NCI-H526 treated with DMSO at 0.1 percent for 48 hours (cell line): ENCODE data around the gene DZANK1.
"Not testable (repeated sequence)": the region's sequence is repeated elsewhere in the genome, so short reads cannot be mapped to it uniquely, and the experiment has no call there.

ENCODE experiments used
- DNase-seq: peaks from one replicate; lab custom pipeline; 2025; lab: John Stamatoyannopoulos, UW

Gene DZANK1

DNA sequence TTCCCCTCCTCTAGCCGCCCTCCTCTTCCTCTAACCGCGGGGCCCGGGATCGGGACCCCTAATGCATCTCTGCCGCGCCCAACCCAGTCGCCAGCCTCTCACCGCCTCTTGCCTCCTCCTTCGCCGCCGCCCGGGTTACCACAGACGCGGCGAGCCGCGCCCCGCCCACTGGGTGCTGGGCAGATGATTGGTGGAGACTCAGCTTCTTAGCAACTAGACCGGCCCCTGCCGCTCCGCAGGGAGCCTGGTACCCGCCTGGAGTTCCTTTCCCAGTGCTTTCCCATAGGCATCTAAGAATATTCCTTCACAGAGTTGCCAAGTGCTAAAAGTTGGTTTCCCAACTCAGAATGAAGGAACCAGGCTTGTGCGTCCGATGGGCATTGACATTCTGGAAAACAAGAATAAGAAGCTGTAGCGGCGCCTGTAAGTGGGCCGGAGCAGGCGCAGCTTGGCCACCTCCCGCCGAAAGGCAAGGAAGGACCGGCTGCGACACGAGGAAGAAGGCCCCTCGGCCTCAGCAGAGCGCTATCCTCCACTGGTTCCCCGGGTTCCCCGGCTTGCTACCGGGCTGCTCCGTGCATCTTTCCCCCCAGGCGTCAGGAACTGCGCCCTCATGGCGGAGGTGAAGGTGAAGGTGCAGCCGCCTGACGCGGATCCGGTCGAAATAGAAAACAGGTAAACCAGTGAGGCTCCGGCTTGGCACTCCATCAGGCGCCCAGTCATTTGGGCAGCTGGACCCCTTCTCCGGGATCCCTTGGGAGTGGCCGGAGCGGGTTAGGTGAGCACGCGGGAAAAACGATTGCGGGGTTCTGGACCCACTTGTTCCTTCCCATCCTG lies at the start of gene DZANK1, which contains the start of gene POLR3F:
DZANK1 (minus strand) TSS at position 137 of the 837 bp plus-strand sequence. CDS start 1,672 bp downstream, outside the sequence.
POLR3F (plus strand) TSS at position 497 of the 837 bp plus-strand sequence; CDS start at position 614, 117 bp downstream.
- peak; percentile 94 for DNase-seq

DNA sequence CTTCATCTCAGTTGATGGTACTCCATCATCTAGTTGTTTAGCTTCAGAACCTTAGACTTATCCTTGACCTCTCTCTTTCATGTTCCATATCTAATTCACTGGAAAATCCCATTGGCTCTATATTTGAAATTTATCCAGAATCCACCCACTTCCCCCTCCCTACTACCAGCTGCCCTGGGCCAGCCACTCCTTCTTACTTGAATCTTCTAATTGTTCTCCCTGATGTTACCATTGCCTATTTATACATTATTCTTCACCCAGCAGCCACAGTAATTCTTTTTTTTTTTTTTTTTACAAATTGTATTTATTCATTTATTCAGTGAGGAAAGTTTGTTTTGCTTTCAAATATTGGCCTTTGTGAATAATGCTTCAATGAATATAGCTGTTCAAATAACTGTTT lies 49.1 kb upstream of the DZANK1 start:
- no peak for DNase-seq

DNA sequence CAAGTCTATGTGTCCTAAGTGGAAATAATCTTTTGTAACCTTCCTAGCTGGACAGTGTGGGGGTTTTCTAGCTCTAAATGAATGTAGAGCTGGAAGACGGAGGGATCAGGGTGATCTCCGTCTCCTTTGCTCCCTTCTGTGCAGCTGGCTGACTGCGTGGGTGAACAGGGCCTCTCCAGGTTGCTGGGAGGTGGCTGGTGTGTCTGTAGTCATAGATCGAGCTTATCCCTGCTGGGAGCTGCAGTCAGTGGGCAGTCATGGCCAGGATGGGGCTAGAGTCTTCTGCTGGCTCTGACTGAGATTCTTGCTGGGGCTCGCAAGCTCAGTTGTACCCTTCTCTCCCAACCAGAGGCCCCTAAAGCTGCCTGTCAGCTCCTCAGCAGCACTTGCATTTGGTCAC lies 47.3 kb upstream of the DZANK1 start:
- DNase-seq: no peak

DNA sequence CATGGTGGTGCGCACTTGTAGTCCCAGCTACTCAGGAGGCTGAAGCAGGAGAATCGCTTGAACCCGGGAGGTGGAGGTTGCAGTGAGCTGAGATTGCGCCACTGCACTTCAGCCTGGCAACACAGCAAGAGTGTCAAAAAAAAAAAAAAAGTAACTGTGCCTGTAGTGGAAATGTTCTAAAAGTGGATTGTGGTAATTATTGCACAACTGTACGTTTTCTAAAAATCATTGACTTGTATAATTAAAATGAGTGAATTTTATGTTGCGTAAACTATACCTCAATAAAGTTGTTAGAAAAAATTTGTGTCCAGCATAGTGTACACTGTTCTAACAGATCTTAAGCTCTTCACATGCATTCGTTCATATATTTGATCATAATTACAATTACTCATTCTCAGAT lies 46.4 kb upstream of the DZANK1 start:
- DNase-seq: no peak

DNA sequence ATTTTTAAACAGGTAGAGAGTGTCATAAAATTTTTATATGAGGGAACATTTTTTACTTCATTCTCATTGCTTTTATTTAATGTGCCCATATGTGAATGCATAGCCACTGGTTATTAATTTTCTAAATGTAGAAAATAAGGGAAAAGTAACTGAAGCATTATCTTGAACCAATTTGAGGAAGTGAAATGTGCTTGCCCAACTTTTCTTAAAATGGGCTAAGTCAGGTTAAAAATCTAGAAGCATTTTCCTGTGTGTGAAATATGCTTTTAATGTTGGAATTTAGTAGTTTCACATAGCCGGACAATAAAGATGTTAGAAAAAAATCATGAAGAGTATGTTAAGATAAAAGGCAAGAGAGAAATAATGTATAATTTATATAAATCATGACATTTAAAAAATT lies 44.7 kb upstream of the DZANK1 start:
- DNase-seq: no peak

DNA sequence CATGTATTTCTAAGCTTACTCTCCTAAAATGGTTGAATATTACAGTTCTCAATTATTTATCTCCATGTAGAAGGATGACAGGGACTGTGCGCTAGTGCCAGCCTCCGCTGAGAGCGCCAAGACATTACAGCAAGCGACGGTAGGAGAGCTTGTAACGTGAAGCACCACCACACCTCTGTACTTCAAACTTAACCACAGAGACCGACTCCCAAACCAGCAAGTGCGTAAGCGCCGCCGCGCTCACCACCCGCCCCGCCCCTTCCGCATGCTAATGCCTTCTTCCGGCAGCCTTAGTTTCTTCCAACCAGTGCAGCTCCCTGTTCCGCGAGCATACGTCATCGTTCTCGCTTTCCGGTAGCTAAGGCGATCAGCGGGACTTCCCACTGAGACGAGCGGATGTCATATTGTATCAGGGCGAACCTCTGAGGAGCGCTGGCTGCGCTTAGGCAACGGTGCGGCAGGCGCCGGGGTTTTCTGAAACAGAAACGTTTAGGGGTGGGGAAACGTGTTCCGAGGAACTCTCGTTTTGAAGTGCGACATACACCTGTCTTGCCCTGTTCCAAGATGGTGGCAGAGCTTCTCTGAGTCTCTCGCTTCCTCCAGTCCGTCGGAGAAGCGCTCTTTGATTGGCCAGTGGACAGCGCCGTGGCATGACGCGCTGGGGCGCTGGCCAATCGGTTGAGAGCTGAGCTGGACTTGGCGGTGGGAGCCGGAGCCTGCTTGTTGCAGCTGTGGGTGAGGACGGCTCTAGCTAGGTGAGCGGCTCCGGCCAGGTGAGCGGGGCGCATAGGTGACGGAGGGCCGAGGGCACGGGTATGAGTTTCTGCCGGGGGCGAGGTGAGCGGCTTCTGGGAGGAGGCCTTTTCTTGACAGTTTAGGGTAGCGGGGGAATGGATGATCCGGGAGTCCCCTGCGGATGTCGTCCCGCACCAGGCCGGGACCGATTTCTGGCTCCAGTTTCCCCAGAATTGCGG lies 40.7 kb upstream of the DZANK1 start, which contains the start of gene SEC23B:
SEC23B (plus strand) TSS at position 723 of the 974 bp plus-strand sequence. CDS start 2,896 bp downstream, outside the sequence.
- peak; percentile 98 for DNase-seq

DNA sequence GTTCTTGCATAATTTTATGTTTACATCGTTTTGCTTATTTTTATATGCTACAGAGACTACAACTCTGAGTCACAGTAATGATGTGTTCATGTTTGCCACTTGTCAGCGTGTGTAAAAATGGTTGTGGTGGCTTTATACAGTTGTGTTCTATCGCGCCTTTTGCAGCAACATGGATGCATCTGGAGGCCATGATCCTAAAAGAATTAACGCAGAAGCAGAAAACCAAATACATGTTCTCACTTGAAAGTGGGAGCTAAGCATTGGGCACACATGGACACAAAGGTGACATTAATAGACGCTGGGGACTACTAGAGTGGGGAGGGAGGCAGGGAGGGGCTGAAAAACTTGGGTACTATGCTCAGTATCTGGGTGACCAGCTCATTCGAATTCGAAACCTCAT lies 39.9 kb upstream of the DZANK1 start:
- no peak for DNase-seq

DNA sequence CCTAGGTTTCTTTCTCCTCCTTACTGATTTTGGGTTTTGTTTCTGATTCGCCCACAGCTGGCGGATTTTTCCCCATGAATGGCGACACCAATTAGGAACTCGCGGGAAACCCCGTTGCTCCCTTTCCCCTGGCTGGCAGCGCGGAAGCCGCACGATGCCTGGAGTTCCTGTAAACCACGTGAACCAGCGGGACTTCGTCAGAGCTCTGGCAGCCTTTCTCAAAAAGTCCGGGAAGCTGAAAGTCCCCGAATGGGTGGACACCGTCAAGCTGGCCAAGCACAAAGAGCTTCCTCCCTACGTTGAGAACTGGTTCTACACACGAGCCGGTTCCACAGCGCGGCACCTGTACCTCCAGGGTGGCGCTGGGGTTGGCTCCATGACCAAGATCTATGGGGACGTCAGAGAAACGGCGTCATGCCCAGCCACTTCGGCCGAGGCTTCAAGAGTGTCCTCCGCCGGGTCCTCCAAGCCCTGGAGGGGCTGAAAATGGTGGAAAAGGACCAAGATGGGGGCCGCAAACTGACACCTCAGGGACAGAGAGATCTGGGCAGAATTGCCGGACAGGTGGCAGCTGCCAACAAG lies 37.7 kb upstream of the DZANK1 start:
- no peak for DNase-seq

DNA sequence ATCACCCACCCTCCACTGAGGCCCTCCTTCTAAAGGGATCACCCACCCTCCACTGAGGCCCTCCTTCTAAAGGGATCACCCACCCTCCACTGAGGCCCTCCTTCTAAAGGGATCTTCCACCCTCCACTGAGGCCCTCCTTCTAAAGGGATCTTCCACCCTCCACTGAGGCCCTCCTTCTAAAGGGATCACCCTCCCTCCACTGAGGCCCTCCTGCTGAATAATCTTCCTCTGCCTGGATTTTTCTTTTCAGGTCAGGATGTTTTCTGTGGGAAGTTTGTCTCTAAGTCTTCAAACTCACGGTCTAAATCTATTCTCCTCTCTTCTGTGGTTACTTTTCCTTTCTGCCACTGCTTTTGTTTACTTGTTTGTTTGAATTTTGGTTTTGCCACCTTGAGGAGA lies 34.8 kb upstream of the DZANK1 start:
- not testable (repeated sequence) for DNase-seq

DNA sequence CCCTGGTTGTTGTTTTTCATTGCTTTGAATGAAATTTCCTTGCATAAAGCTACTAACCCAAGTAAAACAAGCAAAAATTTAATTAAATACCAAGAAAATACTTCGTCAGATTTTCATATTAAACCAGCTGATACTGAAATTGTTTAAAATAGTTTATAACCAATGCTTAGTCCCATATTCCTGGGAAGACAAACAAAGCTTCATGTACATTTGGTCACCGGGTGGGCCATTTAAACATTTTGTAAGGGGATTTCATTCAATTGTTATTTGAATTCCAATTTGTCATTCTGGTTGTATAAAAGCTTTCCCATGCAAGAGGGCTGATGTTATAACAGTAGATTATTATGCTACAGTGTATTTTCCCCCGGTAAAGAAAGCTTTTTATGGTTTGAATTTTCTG lies 30.8 kb upstream of the DZANK1 start:
- DNase-seq: no peak

DNA sequence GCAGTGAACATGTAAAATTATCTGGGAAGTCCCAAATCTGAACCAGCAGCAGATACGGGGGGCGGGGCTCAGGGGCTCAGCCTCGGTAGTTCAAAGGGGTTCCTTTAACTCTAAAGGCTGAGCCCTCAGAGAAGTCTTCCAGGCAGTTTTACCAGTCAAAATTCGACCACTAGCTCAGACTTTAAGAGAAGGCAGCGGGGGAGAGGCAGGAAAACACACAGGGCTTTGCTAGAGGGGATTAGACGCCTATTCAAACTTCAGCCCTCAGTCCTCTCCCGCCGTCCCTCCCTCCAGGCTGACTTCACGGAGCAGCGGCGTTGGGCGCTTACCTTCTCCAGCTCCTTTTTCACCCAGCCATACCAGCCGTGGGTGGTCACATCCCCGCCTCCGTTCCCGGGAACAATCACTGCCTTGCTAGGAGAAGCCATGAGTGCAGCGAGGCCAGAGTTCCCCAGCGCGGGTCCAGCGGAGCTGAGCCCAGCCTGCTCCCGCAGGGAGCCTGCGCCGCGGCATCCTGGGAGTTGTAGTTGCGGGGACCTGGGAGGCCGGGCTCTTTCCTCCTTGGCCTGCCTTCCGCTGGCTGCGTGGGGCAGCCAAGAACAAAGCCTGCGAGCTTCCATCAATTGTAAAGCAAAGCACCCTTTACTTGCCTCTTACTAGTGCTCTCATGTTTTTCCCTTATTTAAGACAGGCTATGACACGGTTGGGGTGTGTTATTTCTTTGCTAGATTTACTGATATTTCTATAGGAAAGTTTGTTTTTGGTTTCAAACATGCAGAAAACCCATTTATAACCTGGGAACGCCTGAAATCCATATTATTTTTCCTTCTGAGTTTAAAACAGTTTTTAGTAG lies 30.1 kb upstream of the DZANK1 start, which contains the start of gene RBBP9:
RBBP9 (minus strand) TSS at position 486 of the 853 bp plus-strand sequence; CDS start at position 428, 58 bp downstream.
- DNase-seq: peak; percentile 63

DNA sequence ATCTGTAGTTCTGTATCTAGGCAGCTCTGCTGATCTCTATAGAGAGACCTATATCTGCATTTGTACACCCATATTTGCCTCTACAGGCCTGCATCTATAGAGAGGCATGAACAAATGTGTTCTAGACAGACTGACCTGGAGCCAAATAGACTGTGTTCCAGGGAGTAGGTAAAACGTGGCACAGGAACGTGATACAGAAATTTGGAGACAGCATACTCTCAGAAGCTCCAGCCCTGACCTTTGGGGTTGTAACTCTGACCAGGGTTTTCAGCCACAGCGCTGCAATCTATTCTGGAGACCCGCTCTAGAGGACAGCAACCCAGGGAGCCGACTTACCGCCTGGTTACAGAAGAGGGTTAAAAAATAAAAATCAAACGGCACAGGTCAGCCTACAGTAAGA lies 29.2 kb upstream of the DZANK1 start:
- peak; percentile 17 for DNase-seq

DNA sequence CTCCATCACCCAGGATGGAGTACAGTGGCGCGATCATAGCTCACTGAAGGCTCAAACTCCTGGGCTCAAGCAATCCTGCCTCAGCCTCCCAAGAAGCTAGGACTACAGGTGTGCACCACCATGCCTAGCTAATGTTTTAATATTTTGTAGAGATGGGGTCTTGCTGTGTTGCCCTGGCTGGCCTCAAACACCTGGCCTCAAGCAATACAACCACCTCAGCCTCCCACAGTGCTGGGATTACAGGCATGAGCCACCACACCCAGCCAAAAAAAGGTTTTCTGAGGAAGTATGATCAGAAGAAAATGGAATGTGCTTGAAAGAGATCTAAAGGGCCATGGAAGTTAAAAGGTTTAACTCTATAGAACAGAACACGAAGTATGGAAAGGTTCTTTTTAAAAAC lies 21.5 kb upstream of the DZANK1 start:
- no peak for DNase-seq

DNA sequence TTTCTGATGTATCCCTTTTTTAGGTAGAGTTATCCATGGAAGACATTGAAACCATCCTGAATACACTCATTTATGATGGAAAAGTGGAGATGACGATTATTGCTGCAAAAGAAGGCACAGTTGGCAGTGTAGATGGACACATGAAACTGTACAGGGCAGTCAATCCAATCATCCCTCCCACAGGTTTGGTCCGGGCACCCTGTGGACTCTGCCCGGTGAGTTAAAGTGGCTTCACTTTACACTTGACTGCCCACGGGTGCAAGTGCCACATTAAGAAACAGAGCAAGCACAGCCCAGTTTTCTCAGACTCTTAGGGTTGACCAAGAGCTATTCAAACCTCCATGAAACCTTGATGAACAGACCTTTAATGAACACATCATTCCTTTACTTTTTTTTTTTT lies 14.8 kb upstream of the DZANK1 start:
- no peak for DNase-seq

DNA sequence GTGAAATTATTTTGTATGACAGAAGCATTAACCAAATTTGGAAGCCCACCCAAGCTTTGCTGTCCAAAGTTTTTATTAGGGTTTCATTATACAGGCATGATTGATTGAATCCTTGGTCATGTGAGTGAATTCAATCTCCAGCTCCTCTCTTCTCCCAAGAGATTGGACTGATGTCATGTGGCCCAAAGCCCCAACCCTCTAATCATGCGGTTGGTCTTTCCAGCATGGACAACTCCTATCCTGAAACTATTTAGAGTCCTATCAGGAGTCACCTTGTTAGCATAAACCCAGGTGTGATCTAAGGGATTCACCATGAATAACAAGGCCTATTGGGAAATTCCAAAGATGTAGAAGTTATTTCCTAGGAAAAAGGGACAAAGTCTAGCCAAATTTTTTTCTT lies 11.0 kb upstream of the DZANK1 start:
- no peak for DNase-seq

DNA sequence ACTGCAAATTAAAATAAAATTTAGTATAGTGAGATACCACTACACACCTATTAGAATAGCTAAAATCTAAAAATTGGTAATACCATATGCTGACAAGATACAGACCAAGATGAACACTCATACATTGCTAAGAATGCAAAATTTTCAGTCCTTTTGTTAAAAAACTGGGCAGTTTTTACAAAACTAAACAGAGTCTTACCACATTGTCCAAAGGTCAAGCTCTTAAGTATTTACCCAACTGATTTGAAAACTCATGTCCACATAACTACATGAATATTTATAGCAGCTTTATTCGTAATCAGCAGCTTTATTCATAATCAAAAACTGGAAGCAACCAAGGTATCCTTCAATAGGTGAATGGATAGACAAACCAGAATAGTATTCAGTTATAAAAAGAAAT lies 10.4 kb upstream of the DZANK1 start:
- no peak for DNase-seq

DNA sequence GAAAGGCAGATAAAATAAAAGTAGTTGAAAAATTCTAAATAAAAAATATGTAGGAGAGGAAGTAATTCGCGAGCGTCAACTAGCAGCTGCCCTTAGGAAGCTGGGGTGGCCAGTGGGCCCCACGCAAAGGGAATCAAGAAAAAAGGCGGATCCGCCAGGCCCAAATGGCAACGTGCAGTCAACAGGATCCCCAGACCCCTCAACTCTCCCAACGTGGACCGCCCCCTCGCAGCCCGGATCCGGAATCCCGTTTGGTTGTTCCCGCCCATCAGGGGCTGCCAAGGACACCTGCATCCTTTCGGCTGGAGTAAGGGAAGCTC lies 296 bp downstream of the DZANK1 start:
- peak; percentile 80 for DNase-seq

DNA sequence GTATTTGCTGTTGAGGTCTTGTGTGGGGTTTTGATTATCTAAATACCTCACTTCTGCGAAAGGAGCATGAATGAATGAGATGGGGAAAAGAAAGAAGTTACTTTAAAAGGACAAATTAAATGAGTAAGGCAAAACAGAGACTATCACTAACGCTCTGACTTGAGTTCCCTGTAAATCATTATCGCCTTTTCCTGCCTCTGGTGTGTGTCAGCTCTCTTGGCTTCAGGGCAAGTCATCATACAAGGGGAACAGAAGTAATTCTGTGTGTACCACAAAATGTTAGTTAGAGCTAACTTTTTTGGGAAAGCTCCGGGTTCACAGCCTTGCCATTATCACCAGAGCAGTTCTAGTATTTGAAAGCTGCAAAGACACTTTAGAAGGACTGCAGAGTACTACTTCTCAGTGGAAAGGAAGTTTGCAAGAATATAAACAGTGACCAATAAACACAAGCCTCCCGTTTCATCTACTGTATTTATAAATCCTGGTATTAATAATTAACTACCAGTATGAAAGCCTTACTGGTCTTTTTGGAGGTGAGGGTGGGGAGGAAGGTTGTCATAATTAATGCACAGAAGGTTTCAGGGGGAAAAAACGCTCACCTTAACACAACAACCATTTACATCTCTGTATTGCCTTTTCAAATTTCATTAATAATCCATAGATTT lies 1.2 kb downstream of the DZANK1 start:
- DNase-seq: no peak

DNA sequence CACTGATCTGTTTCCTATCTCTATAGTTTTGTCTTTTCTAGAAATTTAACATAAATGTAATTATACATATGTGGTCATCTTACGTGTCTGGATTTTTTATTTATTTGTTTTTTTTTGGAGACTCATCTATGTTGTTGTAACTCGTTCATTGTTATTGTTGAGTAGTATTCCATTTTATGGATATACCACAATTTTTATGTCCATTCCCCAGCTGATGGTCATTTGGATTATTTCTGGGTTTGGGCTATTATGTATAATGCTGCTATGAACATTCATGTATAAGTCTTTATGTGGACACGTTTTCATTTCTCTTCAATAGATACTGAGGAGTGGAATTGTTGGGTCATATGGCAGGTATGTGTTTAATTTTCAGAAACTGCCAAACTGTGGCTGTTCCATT lies 10.2 kb downstream of the DZANK1 start:
- DNase-seq: no peak

DNA sequence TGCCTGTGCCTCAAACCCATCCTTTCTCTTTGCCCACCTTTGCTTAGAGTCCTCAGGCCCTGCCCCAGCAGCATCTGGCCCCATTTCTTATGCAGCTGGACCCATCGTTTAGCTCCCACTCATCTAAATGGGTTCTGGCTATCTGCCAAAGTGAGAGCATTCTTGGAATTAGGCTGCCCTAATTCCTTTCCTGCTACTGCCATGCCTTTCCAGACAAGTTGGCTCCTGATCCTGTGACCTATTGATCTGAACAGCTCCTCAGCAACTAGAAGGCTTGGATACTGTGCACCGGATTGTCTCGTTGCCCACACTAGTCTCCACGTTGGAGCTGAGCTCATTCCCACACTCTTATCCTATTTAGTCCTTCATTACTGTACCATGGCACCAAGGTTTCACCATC lies 22.9 kb downstream of the DZANK1 start:
- DNase-seq: no peak

DNA sequence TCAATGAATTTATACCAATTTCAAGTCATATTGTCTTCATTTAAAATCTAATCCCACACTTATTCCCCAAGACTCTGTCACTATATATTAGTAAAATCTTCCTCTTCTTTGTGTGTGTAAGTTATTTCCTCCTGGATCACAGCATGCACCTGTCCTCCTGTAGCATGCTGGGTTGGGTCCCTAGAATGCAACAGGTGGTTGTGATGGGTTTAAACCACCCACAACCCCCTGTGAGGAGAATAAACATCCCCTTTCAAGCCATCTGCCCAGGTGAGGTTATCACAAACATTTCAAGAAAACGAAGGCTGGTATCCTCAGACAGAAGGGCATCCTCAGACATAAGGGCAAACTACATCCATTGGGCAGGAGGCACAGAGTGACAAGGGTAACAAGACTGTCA lies 26.4 kb downstream of the DZANK1 start:
- DNase-seq: no peak
